NOMO-1 treated with dmso at 0.1 percent for 144 hours (cell line): ENCODE measurements around the gene ZBTB46.
"Not testable (repeated sequence)": the region's sequence is repeated elsewhere in the genome, so short reads cannot be mapped to it uniquely, and the experiment has no call there.

Experiments
- DNase-seq: peaks from one replicate; lab custom pipeline; 2025; ENCODE audit not compliant: unreplicated experiment; lab: John Stamatoyannopoulos, UW

The ZBTB46 gene

GRCh38 chr20:63736893-63737694 is 94.0 kb downstream of the ZBTB46 start:
- DNase-seq = no peak

GRCh38 chr20:63735859-63736718 is 95.0 kb downstream of the ZBTB46 start, which contains the start of gene LIME1:
Gene LIME1, plus strand, starts transcription at chr20:63736664. Its CDS starts 886 bp downstream, at chr20:63737550.
- DNase-seq = no peak

- DNase-seq = no peak
These were observed 95.9 kb downstream of the ZBTB46 start for GRCh38 chr20:63734946-63735858.

GRCh38 chr20:63734111-63734945 is 96.7 kb downstream of the ZBTB46 start:
- no peak for DNase-seq

GRCh38 chr20:63733579-63734081 is 97.4 kb downstream of the ZBTB46 start:
- DNase-seq = no peak

GRCh38 chr20:63733117-63733516 is 97.9 kb downstream of the ZBTB46 start:
- no peak for DNase-seq

- DNase-seq = no peak
These were observed 98.7 kb downstream of the ZBTB46 start for GRCh38 chr20:63732118-63733095.

GRCh38 chr20:63731410-63731809 is 99.7 kb downstream of the ZBTB46 start:
- no peak for DNase-seq

- not testable (repeated sequence) for DNase-seq
These were observed 100.8 kb downstream of the ZBTB46 start for GRCh38 chr20:63730189-63730733.

- DNase-seq = not testable (repeated sequence)
These were observed 108.0 kb downstream of the ZBTB46 start for GRCh38 chr20:63722967-63723622.

GRCh38 chr20:63718996-63719395 is 112.1 kb downstream of the ZBTB46 start:
- DNase-seq = no peak

- DNase-seq = no peak
These were observed 116.2 kb downstream of the ZBTB46 start for GRCh38 chr20:63714858-63715257.

- DNase-seq = no peak
These were observed 118.9 kb downstream of the ZBTB46 start for GRCh38 chr20:63712191-63712590.

- no peak for DNase-seq
These were observed 119.9 kb downstream of the ZBTB46 start for GRCh38 chr20:63711085-63711645.

- DNase-seq = no peak
These were observed 121.9 kb downstream of the ZBTB46 start for GRCh38 chr20:63709149-63709527.

- no peak for DNase-seq
These were observed 122.5 kb downstream of the ZBTB46 start for GRCh38 chr20:63708301-63709148.
